Muscle layer of duodenum (tissue), 2 donors: ENCODE data around the gene SERINC2.
"Not testable (repeated sequence)": the region's sequence is repeated elsewhere in the genome, so short reads cannot be mapped to it uniquely, and the experiment has no call there.

Experiments
- H3K27ac ChIP-seq: one replicate; pipeline ENCODE4 v1.7.0; 2013; ENCODE audit warnings: mild to moderate bottlenecking, low read length
- H3K27me3 ChIP-seq: one replicate; pipeline ENCODE4 v1.7.0; 2013; ENCODE audit warnings: low read depth, mild to moderate bottlenecking, control low read depth, low read length
- H3K36me3 ChIP-seq, 2 donors: one replicate each; pipeline ENCODE4 v1.7.0; 2013; ENCODE audit warnings: low read length in 2 of 2, control low read depth in 1 of 2, mild to moderate bottlenecking in 1 of 2; ENCODE audit not compliant: insufficient read depth in 2 of 2, control insufficient read depth in 1 of 2
- H3K4me1 ChIP-seq, 2 donors: one replicate each; pipeline ENCODE4 v1.7.0; 2013; ENCODE audit warnings: low read length in 2 of 2, mild to moderate bottlenecking in 2 of 2, control low read depth in 1 of 2, moderate library complexity in 1 of 2; ENCODE audit not compliant: insufficient read depth in 2 of 2, control insufficient read depth in 1 of 2
- H3K4me3 ChIP-seq, 2 donors: one replicate each; pipeline ENCODE4 v1.7.0; 2013; ENCODE audit warnings: low read length in 2 of 2, low read depth in 1 of 2, mild to moderate bottlenecking in 1 of 2
- H3K9me3 ChIP-seq, 2 donors: one replicate each; pipeline ENCODE4 v1.7.0; 2013; ENCODE audit warnings: low read length in 2 of 2, control low read depth in 1 of 2, mild to moderate bottlenecking in 1 of 2; ENCODE audit not compliant: control insufficient read depth in 1 of 2
- donor health status: healthy.

SERINC2 gene

GRCh38 chr1:31373897-31374486, 39.0 kb upstream of the SERINC2 start:
- Histone ChIP-seq H3K36me3 (no peaks in the 10 kb centered on the region), H3K4me3 (peak overlapping the region in 1 of 2 donors; percentile 58), H3K4me1 (peaks cover 11 to 19% of the 10 kb centered on the region in 2 donors), H3K27ac (no peak overlapping the region), H3K9me3 (no peaks in the 10 kb centered on the region), H3K27me3 (no peaks in the 10 kb centered on the region)

- Histone ChIP-seq H3K36me3 (no peaks in the 10 kb centered on the region), H3K9me3 (no peaks in the 10 kb centered on the region), H3K27me3 (no peaks in the 10 kb centered on the region), H3K4me3 (no peak overlapping the region), H3K4me1 (peaks cover 11 to 18% of the 10 kb centered on the region in 2 donors), H3K27ac (no peak overlapping the region)
These were observed 38.4 kb upstream of the SERINC2 start for GRCh38 chr1:31374511-31375196.

- Histone ChIP-seq H3K27me3 (no peaks in the 10 kb centered on the region), H3K27ac (no peak overlapping the region), H3K4me1 (peaks cover 11 to 18% of the 10 kb centered on the region in 2 donors), H3K36me3 (no peaks in the 10 kb centered on the region), H3K4me3 (no peak overlapping the region), H3K9me3 (no peaks in the 10 kb centered on the region)
These were observed 36.5 kb upstream of the SERINC2 start for GRCh38 chr1:31376375-31377134.

GRCh38 chr1:31377364-31377863, 35.6 kb upstream of the SERINC2 start:
- H3K36me3 ChIP-seq = no peaks in the 10 kb centered on the region
- no peak overlapping the region for H3K4me3 ChIP-seq
- H3K27ac ChIP-seq = no peak overlapping the region
- H3K9me3 ChIP-seq = no peaks in the 10 kb centered on the region
- no peaks in the 10 kb centered on the region for H3K27me3 ChIP-seq
- H3K4me1 ChIP-seq = peaks cover 7 to 11% of the 10 kb centered on the region in 2 donors

GRCh38 chr1:31378001-31378400, 35.0 kb upstream of the SERINC2 start:
- Histone ChIP-seq H3K36me3 (no peaks in the 10 kb centered on the region), H3K27me3 (no peaks in the 10 kb centered on the region), H3K4me3 (no peak overlapping the region), H3K4me1 (peaks cover 4 to 5% of the 10 kb centered on the region in 2 donors), H3K9me3 (no peaks in the 10 kb centered on the region), H3K27ac (no peak overlapping the region)

GRCh38 chr1:31380181-31380580, 32.8 kb upstream of the SERINC2 start:
- no peaks in the 10 kb centered on the region for H3K27me3 ChIP-seq

GRCh38 chr1:31381394-31382294, 31.4 kb upstream of the SERINC2 start:
- Histone ChIP-seq H3K36me3 (no peaks in the 10 kb centered on the region), H3K9me3 (no peaks in the 10 kb centered on the region), H3K4me3 (no peak overlapping the region), H3K4me1 (no peaks in the 10 kb centered on the region), H3K27ac (no peak overlapping the region), H3K27me3 (no peaks in the 10 kb centered on the region)

More at GRCh38 chr1:31380181-31380580, 32.8 kb upstream of the SERINC2 start:
- Histone ChIP-seq H3K4me1 (no peaks in the 10 kb centered on the region), H3K9me3 (no peaks in the 10 kb centered on the region), H3K4me3 (no peak overlapping the region), H3K27ac (no peak overlapping the region), H3K36me3 (no peaks in the 10 kb centered on the region)

- no peak overlapping the region for H3K27ac ChIP-seq
- no peaks in the 10 kb centered on the region for H3K36me3 ChIP-seq
- no peaks in the 10 kb centered on the region for H3K27me3 ChIP-seq
- no peaks in the 10 kb centered on the region for H3K4me1 ChIP-seq
- H3K4me3 ChIP-seq = no peak overlapping the region
- H3K9me3 ChIP-seq = no peaks in the 10 kb centered on the region
These were observed 30.5 kb upstream of the SERINC2 start for GRCh38 chr1:31382379-31382989.

GRCh38 chr1:31383967-31384366, 29.0 kb upstream of the SERINC2 start:
- Histone ChIP-seq H3K4me1 (no peaks in the 10 kb centered on the region), H3K9me3 (no peaks in the 10 kb centered on the region), H3K36me3 (no peaks in the 10 kb centered on the region), H3K27ac (no peak overlapping the region), H3K4me3 (no peak overlapping the region), H3K27me3 (no peaks in the 10 kb centered on the region)

GRCh38 chr1:31386576-31387243, 26.3 kb upstream of the SERINC2 start:
- not testable (repeated sequence) for H3K9me3 ChIP-seq, H3K36me3 ChIP-seq, H3K27me3 ChIP-seq, H3K4me1 ChIP-seq, H3K4me3 ChIP-seq, H3K27ac ChIP-seq
